Breast epithelium (tissue), 4 donors: Measurements from ENCODE around the gene TMEM107. TPM values are rescaled to one million over a fixed set of nuclear protein-coding genes. Genes with fewer than 3 reads are reported as not detected.
A peak's percentile ranks its signal among the peaks of the same experiment; 100 is the strongest.

ENCODE experiments used
- DNase-seq, 2 donors: peaks; one replicate each; pipeline ENCODE4 v3.0.0-alpha.2; 2019; ENCODE audit warnings: low spot score in 2 of 2
- H3K27ac ChIP-seq, 2 donors: fragments of 200-600 bp; sonication (generic) in 1 of 2; one replicate each; pipeline ENCODE4 v1.5.1; 2016 to 2019; ENCODE audit warnings: mild to moderate bottlenecking in 1 of 2
- H3K27me3 ChIP-seq, 2 donors: fragments of 200-600 bp; sonication (generic) in 1 of 2; one replicate each; pipeline versions ENCODE4 v1.5.1 to v1.6.0; 2017 to 2019; ENCODE audit warnings: control low read depth in 1 of 2, mild to moderate bottlenecking in 1 of 2
- H3K36me3 ChIP-seq: fragments of 200-600 bp; one replicate; pipeline ENCODE4 v1.5.1; 2019
- H3K4me1 ChIP-seq, 2 donors: fragments of 200-600 bp; sonication (generic); one replicate each; pipeline ENCODE4 v1.5.1; 2016 to 2019; ENCODE audit warnings: control low read depth in 1 of 2
- H3K4me3 ChIP-seq, 3 donors: fragments of 200-600 bp; sonication (generic); 1 replicate in 2 of 3; 2 replicates in 1 of 3; pipeline ENCODE4 v1.5.1; 2016 to 2019; ENCODE audit warnings: mild to moderate bottlenecking in 3 of 3, moderate library complexity in 2 of 3
- H3K9me3 ChIP-seq, 2 donors: fragments of 200-600 bp; sonication (generic) in 1 of 2; one replicate each; pipeline ENCODE4 v1.5.1; 2016 to 2019; ENCODE audit warnings: control low read depth in 1 of 2
- CTCF ChIP-seq, 3 donors: fragments of 450-650 bp; IDR thresholded peaks; one replicate each; pipeline ENCODE4 v1.5.1; 2016 to 2017; ENCODE audit warnings: antibody characterized with exemption in 3 of 3, mild to moderate bottlenecking in 3 of 3, moderate library complexity in 3 of 3
- POLR2A ChIP-seq: fragments of 450-650 bp; IDR thresholded peaks from one replicate; pipeline ENCODE4 v1.6.1; 2016; ENCODE audit warnings: antibody characterized with exemption, mild to moderate bottlenecking, moderate library complexity
- POLR2AphosphoS5 ChIP-seq, 3 donors: sonication (generic); formaldehyde crosslinking; IDR thresholded peaks; one replicate each; pipeline ENCODE4 v1.6.1; 2017; ENCODE audit warnings: antibody characterized with exemption in 3 of 3
- intact Hi-C: fragments of 100-400 bp; cut with DNase I; formaldehyde crosslinking; loops from one replicate; pipeline ENCODE4 v1.15.1; 2023; ENCODE audit warnings: low total_unique reads
- total RNA-seq, 3 donors: library from RNA; depleted of rRNA; stranded (reverse); fragments of >200 nt; gene quantifications; one replicate each; pipeline ENCODE4 v1.1.0, GENCODE V29; 2016

TMEM107 gene
- total RNA-seq, 3 donors from 2014 or later, result 15.7 to 83.1 (median 41.0) TPM

- Histone ChIP-seq H3K36me3 (no peaks in the 10 kb centered on the region), H3K27ac (peak overlapping the region; percentile 99 to 100), H3K4me1 (peaks cover 14 to 21% of the 10 kb centered on the region in 2 donors), H3K27me3 (no peaks in the 10 kb centered on the region), H3K4me3 (peak overlapping the region; percentile 84 to 100 (median 97)), H3K9me3 (no peaks in the 10 kb centered on the region)
- TF ChIP-seq POLR2AphosphoS5 (IDR thresholded peaks at IDR 0.05) (no peak), POLR2A (no peak), CTCF (IDR thresholded peaks at IDR 0.05) (no peak)
- intact Hi-C loops, result no loop called here
- DNase-seq, result no peak
These were observed 12.9 kb downstream of the TMEM107 start for GRCh38 chr17:8162997-8163977.

DNA sequence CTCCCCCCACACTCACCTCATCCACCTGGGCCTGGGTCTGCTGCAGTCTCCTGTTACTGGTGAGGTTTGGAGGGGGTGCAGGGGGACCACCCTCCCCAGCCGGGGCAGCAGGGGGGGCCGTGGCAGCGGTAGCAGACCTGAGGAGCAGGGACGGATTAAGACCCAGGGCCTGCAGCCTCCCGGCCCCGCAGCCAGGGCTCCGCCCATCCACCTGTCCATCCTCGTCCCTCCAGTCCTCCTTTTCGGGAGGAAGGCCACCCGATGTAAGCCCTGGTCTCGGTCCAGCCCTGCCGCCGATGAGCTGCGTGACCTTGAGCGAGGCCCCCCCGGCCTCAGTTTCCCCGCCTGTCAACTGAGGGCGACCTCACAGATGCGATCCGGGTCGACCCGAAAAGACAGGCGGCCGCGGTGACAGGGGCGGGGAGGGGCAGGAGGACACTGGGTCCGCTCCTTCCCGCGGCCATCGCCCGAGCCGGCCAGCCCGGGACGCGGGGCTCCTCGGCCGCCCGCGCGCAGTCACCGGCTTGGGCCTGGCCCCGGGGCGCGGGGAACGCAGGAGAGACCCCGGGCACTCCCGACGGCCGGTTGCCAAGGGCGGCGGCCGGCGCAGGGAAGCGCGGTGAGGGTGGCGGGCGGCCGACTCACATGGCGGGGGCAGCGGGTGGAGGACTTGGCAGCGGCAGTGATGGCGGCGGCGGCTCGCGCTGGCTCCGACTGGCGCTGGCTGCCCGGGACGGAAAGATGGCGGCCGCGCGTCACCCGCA lies 13.8 kb downstream of the TMEM107 start, which contains the start of gene VAMP2:
TSS of gene VAMP2 (minus strand) at position 716 of the 764 bp plus-strand sequence. CDS start at position 647, 69 bp downstream.
- Histone ChIP-seq H3K27me3 (no peaks in the 10 kb centered on the region), H3K27ac (peak within 1 kb of the TSS; percentile 99 to 100), H3K4me1 (peaks cover 14 to 21% of the 10 kb centered on the region in 2 donors), H3K9me3 (no peaks in the 10 kb centered on the region), H3K4me3 (peak within 1 kb of the TSS; percentile 84 to 100 (median 97)), H3K36me3 (no peaks in the 10 kb centered on the region)
- intact Hi-C loops, result no loop called here
- TF ChIP-seq POLR2AphosphoS5 (IDR thresholded peaks at IDR 0.05) (peak; percentile 29 to 91 (median 68)), CTCF (IDR thresholded peaks at IDR 0.05) (peak in 2 of 3 donors; percentile 8 to 30), POLR2A (peak; percentile 32)
- DNase-seq, result peak; percentile 76 to 82

GRCh38 chr17:8161289-8162232 lies 14.6 kb downstream of the TMEM107 start:
- no peaks in the 10 kb centered on the region for H3K27me3 ChIP-seq
- H3K4me1 ChIP-seq, result peaks cover 14 to 21% of the 10 kb centered on the region in 2 donors
- no peaks in the 10 kb centered on the region for H3K36me3 ChIP-seq
- no peaks in the 10 kb centered on the region for H3K9me3 ChIP-seq
- peak overlapping the region; percentile 99 to 100 for H3K27ac ChIP-seq
- no peak for DNase-seq
- TF ChIP-seq POLR2AphosphoS5 (IDR thresholded peaks at IDR 0.05), result no peak
- no peak for TF ChIP-seq CTCF (IDR thresholded peaks at IDR 0.05)
- TF ChIP-seq POLR2A, result no peak
- peak overlapping the region; percentile 84 to 100 (median 97) for H3K4me3 ChIP-seq
- intact Hi-C loops, result no loop called here

GRCh38 chr17:8160741-8161221 lies 15.4 kb downstream of the TMEM107 start:
- intact Hi-C loops, result no loop called here
- DNase-seq, result no peak
- H3K27me3 ChIP-seq, result no peaks in the 10 kb centered on the region
- H3K36me3 ChIP-seq, result no peaks in the 10 kb centered on the region
- H3K4me3 ChIP-seq, result peak overlapping the region in 2 of 3 donors; percentile 84 to 100
- no peaks in the 10 kb centered on the region for H3K9me3 ChIP-seq
- peak overlapping the region; percentile 99 to 100 for H3K27ac ChIP-seq
- no peak for TF ChIP-seq CTCF (IDR thresholded peaks at IDR 0.05)
- no peak for TF ChIP-seq POLR2A
- TF ChIP-seq POLR2AphosphoS5 (IDR thresholded peaks at IDR 0.05), result no peak
- H3K4me1 ChIP-seq, result peaks cover 14 to 21% of the 10 kb centered on the region in 2 donors
